ACC112 (cell line): ENCODE results near the gene METAP2.

Experiments used
- H2AFZ ChIP-seq: fragments of 200-600 bp; sonication (generic); one replicate; pipeline ENCODE4 v1.6.0; 2017; ENCODE audit warnings: antibody characterized with exemption, low read length; ENCODE audit not compliant: unreplicated experiment
- H3K27ac ChIP-seq: fragments of 200-600 bp; sonication (generic); 2 replicates; pipeline ENCODE4 v1.5.1; 2014; ENCODE audit warnings: low read depth, mild to moderate bottlenecking, antibody characterized with exemption, low read length, moderate library complexity
- H3K27me3 ChIP-seq: fragments of 200-600 bp; sonication (generic); 2 replicates; pipeline ENCODE4 v1.6.1; 2014; ENCODE audit warnings: mild to moderate bottlenecking, antibody characterized with exemption, low read length, moderate library complexity, mixed read lengths; ENCODE audit not compliant: insufficient read depth
- H3K36me3 ChIP-seq: fragments of 200-600 bp; sonication (generic); 2 replicates; pipeline ENCODE4 v1.6.1; 2016; ENCODE audit warnings: mild to moderate bottlenecking, antibody characterized with exemption, low read length, moderate library complexity, mixed read lengths; ENCODE audit not compliant: insufficient read depth
- H3K4me1 ChIP-seq: fragments of 200-600 bp; sonication (generic); one replicate; pipeline ENCODE4 v1.6.1; 2016; ENCODE audit warnings: low read length, mixed read lengths; ENCODE audit not compliant: insufficient read depth, unreplicated experiment, control insufficient read depth
- H3K4me3 ChIP-seq: fragments of 200-600 bp; sonication (generic); 2 replicates; pipeline ENCODE4 v1.5.1; 2014; ENCODE audit warnings: mild to moderate bottlenecking, low read depth, low read length
- H3K79me2 ChIP-seq: fragments of 200-600 bp; sonication (generic); one replicate; pipeline ENCODE4 v1.6.0; 2016; ENCODE audit warnings: low read length; ENCODE audit not compliant: control insufficient read depth, unreplicated experiment, insufficient read depth

METAP2 gene

DNA sequence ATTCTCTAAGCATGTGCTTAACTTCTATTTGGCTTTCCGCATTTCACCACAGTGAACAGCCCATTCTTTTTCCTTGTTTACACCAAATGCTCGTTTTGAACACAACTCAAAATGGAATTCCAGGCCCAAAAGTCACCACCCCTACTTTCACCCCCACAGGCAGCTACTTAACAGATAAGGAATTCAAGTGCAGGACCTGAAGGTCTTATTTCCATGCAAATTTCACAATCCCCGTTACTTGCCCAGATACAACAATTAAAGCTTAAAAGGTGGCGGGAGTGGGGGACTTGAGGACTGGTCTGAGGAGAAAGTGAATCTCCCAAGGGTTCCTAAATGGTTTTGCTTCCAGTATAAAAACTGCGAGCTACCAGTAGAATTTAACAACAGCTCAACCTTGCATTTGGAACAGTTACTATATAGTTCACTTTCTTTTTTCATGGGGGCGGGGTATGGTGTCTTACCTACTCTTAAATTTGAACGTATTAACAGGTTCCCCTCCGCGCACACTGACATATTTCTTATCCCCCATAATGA lies 73.6 kb downstream of the METAP2 start:
- Histone ChIP-seq H3K79me2 (no peaks in the 10 kb centered on the region), H3K36me3 (peaks cover 4% of the 10 kb centered on the region; the same call in 1 of the 2 replicates), H3K4me3 (peak overlapping the region; percentile 74), H3K27ac (no peak overlapping the region), H3K4me1 (no peaks in the 10 kb centered on the region), H3K27me3 (peaks cover 49% of the 10 kb centered on the region), H2AFZ (peak overlapping the region; percentile 67)

DNA sequence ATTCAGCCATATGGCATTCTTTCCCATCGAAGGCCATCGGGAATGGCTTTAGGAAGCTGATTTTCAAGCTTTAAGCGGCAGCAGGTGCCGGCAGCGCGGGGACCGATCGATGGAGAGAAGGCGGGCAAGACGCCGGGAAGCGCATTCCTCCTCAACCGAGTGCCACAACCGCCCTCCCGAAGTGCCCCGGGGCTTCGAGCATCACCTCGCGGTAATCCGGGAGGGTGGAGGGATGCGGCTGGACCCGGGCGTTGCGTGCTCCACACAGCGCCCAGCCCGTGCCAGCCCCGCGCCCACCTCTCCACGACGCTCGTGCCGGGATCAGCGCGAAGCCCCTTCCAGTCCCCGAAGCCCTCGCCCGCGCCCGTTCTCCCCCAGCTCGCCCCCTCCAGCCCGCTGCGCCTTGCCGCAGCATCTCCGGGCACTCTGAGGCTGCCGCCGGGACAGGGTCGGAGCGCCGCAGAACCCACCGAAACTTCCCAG lies 74.1 kb downstream of the METAP2 start:
- Histone ChIP-seq H3K27ac (no peak overlapping the region), H3K4me1 (no peaks in the 10 kb centered on the region), H3K27me3 (peaks cover 49% of the 10 kb centered on the region), H3K4me3 (peak overlapping the region; percentile 74), H2AFZ (peak overlapping the region; percentile 67), H3K79me2 (no peaks in the 10 kb centered on the region), H3K36me3 (peaks cover 4% of the 10 kb centered on the region; the same call in 1 of the 2 replicates)

DNA sequence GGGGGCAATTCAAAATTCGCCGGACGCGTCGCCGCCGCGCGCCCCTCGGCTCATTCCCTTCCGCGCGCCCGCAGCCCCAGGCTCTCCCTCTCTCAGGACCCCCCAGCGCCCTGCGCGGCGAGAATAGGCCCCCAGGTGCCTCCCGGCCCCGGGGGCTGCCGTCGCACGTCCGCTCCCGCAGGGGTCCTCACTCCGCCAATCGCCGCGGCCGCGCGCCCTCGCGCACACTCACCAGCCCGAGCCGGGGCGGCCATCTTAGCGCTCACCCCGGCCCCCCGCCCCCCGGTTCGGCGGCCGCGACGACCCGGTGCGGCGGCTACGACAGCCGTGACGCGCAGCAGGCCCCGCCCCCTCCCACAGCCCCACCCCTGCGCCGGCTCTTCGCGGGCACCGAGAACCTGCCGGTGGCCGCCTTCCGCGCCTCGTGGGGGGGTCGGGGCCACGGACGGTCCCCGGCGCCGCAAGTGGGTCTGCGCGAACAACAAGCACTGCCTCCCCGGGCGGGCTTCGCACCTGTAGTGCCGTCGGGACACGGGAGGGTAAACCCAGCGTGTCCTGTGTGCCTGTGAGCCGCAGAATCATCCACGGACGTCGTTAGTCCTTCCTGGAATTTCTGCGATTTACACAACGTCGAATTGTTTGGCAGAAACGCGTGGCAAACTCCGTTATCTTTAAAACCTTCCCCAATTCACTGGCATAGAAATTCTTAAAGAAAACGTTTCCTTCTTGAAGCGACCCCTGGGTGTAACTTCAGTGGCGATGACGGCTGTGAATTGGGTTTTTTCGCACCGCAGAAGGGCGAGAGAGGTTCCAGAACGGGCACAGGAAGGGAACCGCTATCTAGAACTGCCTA lies 74.8 kb downstream of the METAP2 start:
- Histone ChIP-seq H3K79me2 (no peaks in the 10 kb centered on the region), H3K4me1 (no peaks in the 10 kb centered on the region), H3K4me3 (peak overlapping the region; percentile 74), H3K27me3 (peaks cover 49% of the 10 kb centered on the region), H3K36me3 (peaks cover 4% of the 10 kb centered on the region; the same call in 1 of the 2 replicates), H3K27ac (no peak overlapping the region), H2AFZ (peak overlapping the region; percentile 54)

DNA sequence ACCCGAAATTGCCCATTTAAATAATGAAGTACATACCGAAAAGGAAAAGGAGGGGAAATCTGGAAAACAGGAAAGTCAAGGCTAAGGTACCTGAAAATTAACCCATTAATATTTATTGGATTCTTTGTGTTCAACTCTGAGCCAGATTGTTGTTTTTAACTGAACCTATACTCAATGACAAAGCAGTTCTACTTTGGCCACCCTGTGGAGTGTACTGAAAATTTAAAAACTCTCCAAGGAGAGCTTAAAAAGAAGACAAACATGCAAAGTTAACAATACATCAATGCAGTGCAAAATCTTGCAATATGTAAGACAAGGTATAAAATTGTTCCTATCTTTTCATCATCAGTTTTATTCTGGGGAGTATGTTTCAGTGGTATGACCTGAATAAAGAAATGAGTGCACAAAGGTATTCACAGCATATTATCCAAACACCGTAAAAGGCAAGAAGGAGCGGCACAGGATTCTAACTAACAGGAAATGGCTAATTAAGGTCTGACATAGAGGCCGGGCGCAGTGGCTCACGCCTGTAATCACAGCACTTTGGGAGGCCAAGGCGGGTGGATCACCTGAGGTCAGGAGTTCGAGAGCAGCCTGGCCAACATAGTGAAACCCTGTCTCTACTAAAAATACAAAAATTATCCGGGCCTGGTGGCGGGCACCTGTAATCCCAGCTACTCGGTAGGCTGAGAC lies 75.6 kb downstream of the METAP2 start:
- no peak overlapping the region for H2AFZ ChIP-seq
- no peak overlapping the region for H3K27ac ChIP-seq
- no peaks in the 10 kb centered on the region for H3K4me1 ChIP-seq
- peaks cover 49% of the 10 kb centered on the region for H3K27me3 ChIP-seq
- peaks cover 4% of the 10 kb centered on the region; the same call in 1 of the 2 replicates for H3K36me3 ChIP-seq
- no peaks in the 10 kb centered on the region for H3K79me2 ChIP-seq
- peak overlapping the region; percentile 74; the same call in 1 of the 2 replicates for H3K4me3 ChIP-seq

DNA sequence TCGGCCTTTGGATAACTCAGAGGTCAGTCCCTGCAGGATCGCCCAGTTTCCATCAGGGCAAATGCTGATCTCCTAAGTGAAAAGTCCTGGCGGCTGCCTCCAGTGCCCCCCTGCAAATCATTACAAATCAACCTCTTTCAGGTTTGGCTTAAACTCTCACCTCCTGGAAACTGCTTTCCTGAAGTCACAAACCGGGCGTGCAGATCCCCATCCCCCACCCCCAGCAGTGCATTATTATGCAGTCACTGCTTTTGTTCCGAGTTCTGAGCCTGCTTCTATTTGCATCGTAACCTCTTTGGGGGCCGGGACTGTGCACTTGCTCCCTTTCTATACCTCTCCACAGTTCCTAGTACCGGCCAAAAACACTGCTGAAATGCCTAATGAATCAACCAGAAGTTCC lies 77.4 kb downstream of the METAP2 start, which contains the start of gene USP44:
USP44 (minus strand) TSS at position 172 of the 400 bp plus-strand sequence. CDS start 17,220 bp downstream, outside the sequence.
- no peak within 1 kb of the TSS for H3K4me3 ChIP-seq
- no peak within 1 kb of the TSS for H2AFZ ChIP-seq
- H3K27ac ChIP-seq = no peak within 1 kb of the TSS
- H3K36me3 ChIP-seq = peaks cover 4% of the 10 kb centered on the region; the same call in 1 of the 2 replicates
- H3K79me2 ChIP-seq = no peaks in the 10 kb centered on the region
- no peaks in the 10 kb centered on the region for H3K4me1 ChIP-seq
- peaks cover 48% of the 10 kb centered on the region for H3K27me3 ChIP-seq

DNA sequence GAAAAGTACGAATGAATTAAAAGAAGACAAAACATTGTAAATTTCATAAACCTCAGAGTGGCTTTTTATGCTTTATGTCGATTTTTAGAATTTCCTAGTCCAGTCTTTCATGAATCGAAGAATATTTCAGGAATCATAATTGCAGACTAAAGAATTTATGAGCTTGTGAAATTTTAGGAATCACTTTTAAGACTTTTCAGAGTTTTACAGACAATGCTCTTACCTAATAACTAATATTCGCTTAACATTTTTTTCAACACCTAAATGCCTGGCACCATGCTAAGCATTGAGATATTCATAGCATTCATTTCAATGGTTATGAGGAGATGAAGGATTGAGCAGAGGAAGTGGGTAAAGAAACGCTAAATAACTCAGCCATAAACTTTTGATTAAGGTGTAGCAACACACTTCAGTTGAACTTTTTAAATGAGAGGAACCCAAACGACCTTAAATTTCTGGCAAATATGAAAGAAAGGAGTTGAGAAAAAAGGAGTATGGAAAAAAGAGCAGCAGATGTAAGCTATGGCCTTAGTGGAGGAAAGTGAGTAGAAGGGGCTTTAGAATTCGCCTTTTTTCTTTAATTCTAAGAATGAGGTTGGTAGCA lies 78.1 kb downstream of the METAP2 start:
- H3K4me1 ChIP-seq = no peaks in the 10 kb centered on the region
- H3K36me3 ChIP-seq = peaks cover 4% of the 10 kb centered on the region; the same call in 1 of the 2 replicates
- H2AFZ ChIP-seq = no peak overlapping the region
- no peak overlapping the region for H3K27ac ChIP-seq
- no peak overlapping the region for H3K4me3 ChIP-seq
- H3K79me2 ChIP-seq = no peaks in the 10 kb centered on the region
- H3K27me3 ChIP-seq = peaks cover 41% of the 10 kb centered on the region

DNA sequence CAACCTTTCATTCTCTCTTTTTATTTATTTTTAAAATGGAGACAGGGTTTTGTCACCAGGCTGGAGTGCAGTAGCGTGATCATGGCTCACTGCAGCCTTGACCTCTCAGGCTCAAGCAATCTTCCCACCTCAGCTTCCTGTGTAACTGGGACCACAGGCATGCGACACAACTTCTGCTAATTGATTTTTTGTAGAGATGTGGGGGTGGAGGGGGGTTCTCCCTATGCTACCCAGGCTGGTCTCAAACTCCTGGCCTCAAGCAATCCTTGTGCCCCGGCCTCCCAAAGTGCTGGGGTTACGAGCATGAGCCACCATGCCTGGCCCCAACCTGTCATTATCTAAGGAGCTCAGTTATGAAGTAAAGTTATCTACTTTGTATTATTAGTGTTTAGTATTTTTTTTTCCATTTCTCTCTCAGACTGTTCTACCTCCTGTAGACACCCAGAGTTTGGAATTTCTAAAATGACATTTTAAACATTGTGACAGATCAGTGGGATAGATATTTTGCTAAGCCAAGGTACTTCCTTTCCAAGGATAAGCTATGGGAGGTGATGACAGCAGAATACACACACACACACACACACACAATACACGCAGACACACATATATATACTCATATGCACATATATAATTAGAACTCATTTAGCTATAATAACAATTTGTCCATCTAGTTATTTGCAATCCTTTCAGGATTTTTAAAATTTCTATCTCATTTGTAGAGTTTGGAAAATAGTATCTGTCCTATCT lies 79.4 kb downstream of the METAP2 start:
- Histone ChIP-seq H3K27ac (no peak overlapping the region), H2AFZ (no peak overlapping the region)

DNA sequence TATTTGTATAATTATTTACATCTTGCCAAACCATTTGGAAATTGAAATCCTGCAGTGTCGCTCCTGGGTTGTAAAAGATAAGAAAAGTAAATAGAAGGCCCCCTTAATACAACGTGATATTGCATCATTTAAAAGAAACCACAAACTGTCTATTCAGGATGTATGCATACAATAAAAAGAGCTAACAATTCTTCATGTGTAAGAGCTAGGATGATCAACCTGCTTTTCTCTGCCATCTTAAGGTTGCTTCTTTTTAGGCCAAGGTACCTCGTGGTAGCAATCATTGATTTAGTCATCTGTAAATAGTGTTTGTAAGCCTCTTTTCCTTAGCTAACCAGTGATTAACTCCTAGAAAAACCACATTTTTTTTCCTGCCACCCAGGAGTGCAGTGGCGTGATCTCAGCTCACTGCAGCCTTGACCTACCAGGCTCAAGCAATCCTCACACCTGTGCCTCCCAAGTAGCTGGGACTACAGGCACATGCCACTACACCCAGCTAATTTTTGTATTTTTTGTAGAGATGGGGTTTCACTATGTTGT lies 80.7 kb downstream of the METAP2 start:
- H3K4me1 ChIP-seq = no peaks in the 10 kb centered on the region
- peaks cover 15% of the 10 kb centered on the region for H3K27me3 ChIP-seq
- peaks cover 1% of the 10 kb centered on the region; the same call in 1 of the 2 replicates for H3K36me3 ChIP-seq
- H3K4me3 ChIP-seq = no peak overlapping the region
- no peak overlapping the region for H3K27ac ChIP-seq
- H3K79me2 ChIP-seq = no peaks in the 10 kb centered on the region
- no peak overlapping the region for H2AFZ ChIP-seq

More for the DNA sequence above, 79.4 kb downstream of the METAP2 start:
- Histone ChIP-seq H3K36me3 (peaks cover 4% of the 10 kb centered on the region; the same call in 1 of the 2 replicates), H3K27me3 (peaks cover 28% of the 10 kb centered on the region), H3K4me1 (no peaks in the 10 kb centered on the region), H3K79me2 (no peaks in the 10 kb centered on the region), H3K4me3 (no peak overlapping the region)

DNA sequence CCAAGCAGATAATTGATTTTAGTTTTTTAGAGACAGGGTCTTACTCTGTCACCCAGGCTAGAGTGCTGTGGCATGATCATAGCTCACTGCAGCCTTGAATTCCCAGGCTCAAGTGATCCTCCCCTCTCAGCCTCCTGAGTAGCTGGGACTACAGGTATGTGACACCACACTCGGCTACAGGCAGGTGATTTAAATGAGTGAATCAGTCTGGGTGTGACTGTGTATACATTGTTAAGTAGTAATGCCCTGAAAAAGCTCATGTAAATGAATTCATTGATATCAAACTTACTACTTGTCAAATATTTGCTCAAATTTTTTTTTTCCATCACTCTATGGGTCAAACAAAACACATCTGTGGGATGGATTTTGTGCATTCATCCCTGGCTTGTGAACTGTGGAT lies 83.7 kb downstream of the METAP2 start:
- Histone ChIP-seq H3K36me3 (no peaks in the 10 kb centered on the region), H3K4me3 (no peak overlapping the region), H3K27me3 (no peaks in the 10 kb centered on the region), H3K79me2 (no peaks in the 10 kb centered on the region), H3K4me1 (no peaks in the 10 kb centered on the region), H2AFZ (no peak overlapping the region), H3K27ac (no peak overlapping the region)
